Right hindlimb (tissue), 1 donor: Measurements from ENCODE around the gene PLA2G4E.

ENCODE experiments used
- DNase-seq: peaks from one replicate; pipeline ENCODE4 v3.0.0-alpha.2; 2018

PLA2G4E gene

DNA sequence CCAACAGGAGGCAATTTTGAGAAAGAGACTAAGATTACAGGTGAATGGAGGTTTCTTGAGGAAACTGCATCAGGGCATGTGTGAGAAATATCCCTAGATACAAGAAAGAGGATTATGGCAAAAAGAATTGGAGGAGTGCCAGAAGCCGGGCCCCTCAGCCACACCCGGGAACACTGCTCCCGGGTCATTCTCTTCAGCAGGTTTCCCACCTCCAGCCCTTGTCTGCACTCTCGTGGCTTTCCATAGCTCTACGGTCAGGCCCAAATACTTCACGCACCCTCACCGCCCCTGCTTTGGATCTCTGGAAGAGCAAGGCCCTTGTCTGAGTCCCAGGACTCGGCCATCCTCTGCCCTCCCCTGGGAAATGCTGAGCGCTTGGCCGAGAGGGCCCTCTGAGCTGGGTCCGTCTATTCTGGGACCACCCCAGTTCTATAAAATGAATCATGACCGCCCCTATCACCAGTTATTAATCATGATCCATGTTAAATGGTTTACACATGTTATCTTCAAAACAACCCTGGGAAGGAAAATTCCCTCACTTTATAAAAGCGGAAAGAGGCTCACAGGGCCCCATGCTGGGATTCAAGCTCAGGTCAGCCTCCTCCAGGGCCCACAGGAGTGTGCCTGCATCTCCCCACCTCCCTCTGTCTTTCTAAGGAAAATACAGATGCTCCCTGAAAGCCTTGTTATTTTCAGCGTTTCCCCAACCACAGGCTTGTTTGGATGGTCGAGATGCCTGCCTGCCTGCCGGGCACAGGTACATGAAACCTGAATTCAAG lies 88.1 kb downstream of the PLA2G4E start:
- no peak for DNase-seq

DNA sequence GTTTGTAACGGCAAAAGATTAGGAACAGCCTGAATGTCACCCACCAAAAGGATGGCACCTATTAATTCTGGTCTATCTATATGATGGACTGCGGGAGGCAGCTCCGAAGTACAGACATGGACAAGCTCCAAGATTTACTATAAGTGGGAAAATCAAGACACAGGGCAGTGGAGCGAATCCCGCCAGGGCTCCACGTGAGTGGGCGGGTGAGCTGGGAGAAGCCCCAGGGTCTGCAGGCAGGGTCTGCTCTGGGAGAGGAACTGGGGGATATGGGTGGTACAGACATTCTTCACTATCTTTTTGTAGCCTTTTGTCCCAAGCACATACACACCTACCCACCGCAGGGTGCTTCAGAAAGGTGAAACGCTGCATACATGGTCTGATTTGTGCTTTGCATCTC lies 88.7 kb downstream of the PLA2G4E start:
- DNase-seq: no peak
